ENCODE measurements around the gene CCS. TPM values are rescaled to one million over a fixed set of nuclear protein-coding genes. Genes with fewer than 3 reads are reported as not detected.

The CCS gene
- total and polyA plus RNA-seq, 9 of the 15 experiments (the other 6 are each of a cell fraction or from before 2014, with no cell fraction given) = 1.1 to 46.6 (median 26.8) TPM

GRCh38 chr11:66638177-66639065 is 45.4 kb downstream of the CCS start, which contains the start of gene RBM4 (continued):
- TF ChIP-seq ZC3H4 (CRISPR knock-in tag; IDR thresholded peaks at IDR 0.05; ENCODE audit: borderline replicate concordance) (peak; percentile 64; the same call in 1 of the 2 replicates), ZFPM2 (CRISPR knock-in tag; IDR thresholded peaks at IDR 0.05) (no peak), NFXL1 (CRISPR knock-in tag; IDR thresholded peaks at IDR 0.05) (no peak), BDP1 (IDR thresholded peaks at IDR 0.05; ENCODE audit: insufficient read depth, insufficient read length) (no peak), GTF2A2 (tag; IDR thresholded peaks at IDR 0.05) (no peak), HOMEZ (CRISPR knock-in tag; IDR thresholded peaks at IDR 0.05) (no peak), ZKSCAN1 (IDR thresholded peaks at IDR 0.05; ENCODE audit: low read depth, low read length) (no peak), NKRF (IDR thresholded peaks at IDR 0.05; ENCODE audit: borderline replicate concordance) (peak; percentile 69), DNMT1 (IDR thresholded peaks at IDR 0.05) (peak; percentile 99), KAT2B (IDR thresholded peaks at IDR 0.05; ENCODE audit: low read depth, low read length) (no peak), DMBX1 (CRISPR knock-in tag; IDR thresholded peaks at IDR 0.05; ENCODE audit: borderline replicate concordance) (peak; percentile 80), GTF2E2 (tag; IDR thresholded peaks at IDR 0.05) (no peak), TARDBP (IDR thresholded peaks at IDR 0.05) (no peak), ZNF717 (CRISPR knock-in tag; IDR thresholded peaks at IDR 0.05) (no peak), NFATC3 (IDR thresholded peaks at IDR 0.05) (no peak), ZNF76 (CRISPR knock-in tag; IDR thresholded peaks at IDR 0.05; ENCODE audit: borderline replicate concordance) (no peak), ID3 (CRISPR knock-in tag; IDR thresholded peaks at IDR 0.05) (no peak), ID3 (tag; IDR thresholded peaks at IDR 0.05) (peak; percentile 57; the same call in 1 of the 2 replicates), HLTF (IDR thresholded peaks at IDR 0.05) (peak; percentile 78), RBM15 (IDR thresholded peaks at IDR 0.05; ENCODE audit: insufficient read depth, low read length) (no peak), ZNF586 (CRISPR knock-in tag; conservative IDR thresholded peaks at IDR 0.05) (no peak), ZNF232 (CRISPR knock-in tag; IDR thresholded peaks at IDR 0.05) (no peak), MEF2A (IDR thresholded peaks at IDR 0.05; ENCODE audit: control insufficient read depth, low read depth, low read length) (no peak), HDGF (IDR thresholded peaks at IDR 0.05) (no peak), NR1H2 (CRISPR knock-in tag; IDR thresholded peaks at IDR 0.05) (no peak)
- TF ChIP-seq, protein P1, sequence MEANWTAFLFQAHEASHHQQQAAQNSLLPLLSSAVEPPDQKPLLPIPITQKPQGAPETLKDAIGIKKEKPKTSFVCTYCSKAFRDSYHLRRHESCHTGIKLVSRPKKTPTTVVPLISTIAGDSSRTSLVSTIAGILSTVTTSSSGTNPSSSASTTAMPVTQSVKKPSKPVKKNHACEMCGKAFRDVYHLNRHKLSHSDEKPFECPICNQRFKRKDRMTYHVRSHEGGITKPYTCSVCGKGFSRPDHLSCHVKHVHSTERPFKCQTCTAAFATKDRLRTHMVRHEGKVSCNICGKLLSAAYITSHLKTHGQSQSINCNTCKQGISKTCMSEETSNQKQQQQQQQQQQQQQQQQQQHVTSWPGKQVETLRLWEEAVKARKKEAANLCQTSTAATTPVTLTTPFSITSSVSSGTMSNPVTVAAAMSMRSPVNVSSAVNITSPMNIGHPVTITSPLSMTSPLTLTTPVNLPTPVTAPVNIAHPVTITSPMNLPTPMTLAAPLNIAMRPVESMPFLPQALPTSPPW (CRISPR knock-in tag; IDR thresholded peaks at IDR 0.05) = peak; percentile 80
